ENCODE measurements around the gene CCNJL. TPM values are rescaled to one million over a fixed set of nuclear protein-coding genes. Genes with fewer than 3 reads are reported as not detected.

The CCNJL gene
- polyA plus RNA-seq, 1 donor, result 12.7 TPM

DNA sequence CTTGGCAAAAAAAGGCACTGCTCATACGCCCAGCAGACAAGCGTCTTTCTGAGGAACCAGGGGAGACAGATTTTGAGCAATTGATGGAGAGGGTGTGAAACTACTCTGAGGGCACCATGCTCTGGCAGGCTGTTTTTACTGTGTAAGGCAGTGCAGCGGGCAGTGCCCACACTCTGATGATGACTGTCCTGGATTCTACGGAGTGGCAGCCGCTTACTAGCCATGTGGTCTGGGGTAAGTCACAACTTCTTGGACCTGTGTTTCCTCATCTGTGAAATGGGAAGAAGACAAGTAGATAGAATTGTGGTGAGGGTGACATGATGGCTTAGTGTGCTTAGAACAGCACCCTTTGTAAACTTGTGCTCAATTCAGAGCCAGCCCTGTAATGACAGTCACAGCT, 44.2 kb downstream of the CCNJL start:
- H3K9me3 ChIP-seq (ENCODE audit: control insufficient read depth, low read depth, low read length), result no peaks in the 10 kb centered on the region
- no peak for DNase-seq
- no peaks in the 10 kb centered on the region for H3K27me3 ChIP-seq (ENCODE audit: control insufficient read depth, insufficient read depth, low read length)
- peaks cover 16% of the 10 kb centered on the region for H3K36me3 ChIP-seq (ENCODE audit: control insufficient read depth, insufficient read depth, low read length)
- H3K4me1 ChIP-seq (ENCODE audit: control insufficient read depth, insufficient read depth, low read length), result peaks cover 14% of the 10 kb centered on the region
- WGBS (ENCODE audit: insufficient coverage, low lambda C conversion rate), result 100% methylated on average over 2 of the region's 5 CpGs
- no peak overlapping the region for H3K4me3 ChIP-seq (ENCODE audit: low read length)
- no peak overlapping the region for H3K27ac ChIP-seq (ENCODE audit: low read length)

DNA sequence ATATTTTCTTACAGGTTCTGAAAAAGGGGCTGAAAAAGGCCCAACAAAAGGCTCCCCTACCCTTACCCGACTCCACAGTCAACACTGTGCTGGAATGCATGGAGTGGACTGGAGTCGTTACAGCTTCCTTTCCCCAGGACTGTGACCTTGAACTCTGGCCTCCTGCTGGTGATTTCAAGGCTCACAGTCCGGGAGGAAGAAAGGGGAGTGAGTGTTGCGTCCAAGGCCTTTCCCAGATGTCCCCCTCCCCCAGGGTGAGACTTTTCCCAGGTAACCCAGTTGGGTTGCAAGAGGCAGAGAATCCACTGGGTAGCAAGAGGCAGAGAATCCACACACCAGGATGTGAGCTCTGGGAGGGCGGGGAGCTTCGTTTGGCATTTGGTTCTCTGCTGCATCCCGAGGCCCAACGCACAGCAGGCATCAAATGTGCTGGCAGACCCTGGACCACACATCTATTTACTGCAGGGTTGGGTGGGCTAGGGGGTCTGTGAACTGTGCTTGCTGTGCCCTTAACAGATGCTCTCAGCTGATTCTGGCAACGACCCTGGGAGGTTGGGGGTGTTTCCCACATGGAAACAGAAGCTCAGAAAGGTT, 45.5 kb downstream of the CCNJL start:
- no peak overlapping the region for H3K4me3 ChIP-seq (ENCODE audit: low read length)
- WGBS (ENCODE audit: insufficient coverage, low lambda C conversion rate), result no CpG with 5 or more reads among the region's 9 CpGs
- H3K36me3 ChIP-seq (ENCODE audit: control insufficient read depth, insufficient read depth, low read length), result peaks cover 16% of the 10 kb centered on the region
- no peak overlapping the region for H3K27ac ChIP-seq (ENCODE audit: low read length)
- no peaks in the 10 kb centered on the region for H3K27me3 ChIP-seq (ENCODE audit: control insufficient read depth, insufficient read depth, low read length)
- DNase-seq, result peak in 1 of 2 donors; percentile 47
- peaks cover 24% of the 10 kb centered on the region for H3K4me1 ChIP-seq (ENCODE audit: control insufficient read depth, insufficient read depth, low read length)
- H3K9me3 ChIP-seq (ENCODE audit: control insufficient read depth, low read depth, low read length), result no peaks in the 10 kb centered on the region

DNA sequence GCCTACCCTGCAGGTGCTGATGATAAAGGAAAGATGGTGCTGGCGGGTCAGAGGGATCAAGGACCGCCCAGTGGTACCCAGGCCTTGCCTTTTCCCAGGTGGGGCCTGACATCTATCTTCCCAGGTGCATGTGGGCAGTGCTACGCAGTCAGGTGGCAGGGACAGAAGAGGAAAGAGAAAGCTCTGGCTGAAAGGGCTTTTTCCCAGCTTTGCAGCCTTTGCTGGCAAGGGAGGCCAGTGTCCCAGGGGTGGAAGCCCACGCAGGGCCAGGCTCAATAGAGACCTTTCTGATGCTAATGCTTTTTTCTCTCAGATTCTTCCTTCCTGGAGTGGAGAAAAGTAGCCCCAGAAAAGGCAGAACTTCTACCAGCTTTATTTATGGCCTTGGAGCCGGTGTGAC, 46.3 kb downstream of the CCNJL start:
- Histone ChIP-seq H3K27ac (ENCODE audit: low read length) (no peak overlapping the region), H3K4me3 (ENCODE audit: low read length) (no peak overlapping the region), H3K36me3 (ENCODE audit: control insufficient read depth, insufficient read depth, low read length) (peaks cover 16% of the 10 kb centered on the region), H3K4me1 (ENCODE audit: control insufficient read depth, insufficient read depth, low read length) (peaks cover 31% of the 10 kb centered on the region), H3K9me3 (ENCODE audit: control insufficient read depth, low read depth, low read length) (no peaks in the 10 kb centered on the region), H3K27me3 (ENCODE audit: control insufficient read depth, insufficient read depth, low read length) (no peaks in the 10 kb centered on the region)
- DNase-seq, result no peak
- WGBS (ENCODE audit: insufficient coverage, low lambda C conversion rate), result no CpG with 5 or more reads among the region's 5 CpGs

DNA sequence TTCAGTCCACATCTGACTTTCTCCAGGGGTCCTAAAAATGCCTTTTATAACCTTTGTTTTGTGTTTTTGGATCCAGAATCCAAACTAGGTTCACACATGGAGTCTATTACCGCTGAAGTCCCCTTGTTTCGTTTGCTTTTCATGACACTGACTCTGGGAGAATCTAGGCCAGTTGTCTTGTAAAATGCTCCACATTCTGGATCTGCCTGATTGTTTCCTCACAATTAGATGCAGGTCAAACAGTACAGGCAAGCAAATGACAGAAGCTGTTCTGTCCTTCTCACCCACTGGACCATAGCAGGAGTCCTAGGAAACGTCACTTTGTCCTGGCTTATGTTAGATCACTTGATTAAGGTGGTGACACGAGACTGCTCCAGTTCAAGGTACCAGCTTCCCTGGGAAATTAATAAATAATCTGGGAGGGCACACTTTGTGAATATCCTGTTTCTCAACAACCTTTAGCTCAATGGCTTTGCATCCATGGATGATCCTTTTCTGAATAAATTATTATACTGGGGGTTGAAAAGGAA, 49.0 kb downstream of the CCNJL start:
- peaks cover 13% of the 10 kb centered on the region for H3K36me3 ChIP-seq (ENCODE audit: control insufficient read depth, insufficient read depth, low read length)
- H3K4me1 ChIP-seq (ENCODE audit: control insufficient read depth, insufficient read depth, low read length), result peaks cover 40% of the 10 kb centered on the region
- peak in 1 of 2 donors; percentile 54 for DNase-seq
- WGBS (ENCODE audit: insufficient coverage, low lambda C conversion rate), result no CpG with 5 or more reads among the region's 4 CpGs
- H3K9me3 ChIP-seq (ENCODE audit: control insufficient read depth, low read depth, low read length), result no peaks in the 10 kb centered on the region
- H3K4me3 ChIP-seq (ENCODE audit: low read length), result no peak overlapping the region
- no peaks in the 10 kb centered on the region for H3K27me3 ChIP-seq (ENCODE audit: control insufficient read depth, insufficient read depth, low read length)
- peak overlapping the region; percentile 83 for H3K27ac ChIP-seq (ENCODE audit: low read length)

DNA sequence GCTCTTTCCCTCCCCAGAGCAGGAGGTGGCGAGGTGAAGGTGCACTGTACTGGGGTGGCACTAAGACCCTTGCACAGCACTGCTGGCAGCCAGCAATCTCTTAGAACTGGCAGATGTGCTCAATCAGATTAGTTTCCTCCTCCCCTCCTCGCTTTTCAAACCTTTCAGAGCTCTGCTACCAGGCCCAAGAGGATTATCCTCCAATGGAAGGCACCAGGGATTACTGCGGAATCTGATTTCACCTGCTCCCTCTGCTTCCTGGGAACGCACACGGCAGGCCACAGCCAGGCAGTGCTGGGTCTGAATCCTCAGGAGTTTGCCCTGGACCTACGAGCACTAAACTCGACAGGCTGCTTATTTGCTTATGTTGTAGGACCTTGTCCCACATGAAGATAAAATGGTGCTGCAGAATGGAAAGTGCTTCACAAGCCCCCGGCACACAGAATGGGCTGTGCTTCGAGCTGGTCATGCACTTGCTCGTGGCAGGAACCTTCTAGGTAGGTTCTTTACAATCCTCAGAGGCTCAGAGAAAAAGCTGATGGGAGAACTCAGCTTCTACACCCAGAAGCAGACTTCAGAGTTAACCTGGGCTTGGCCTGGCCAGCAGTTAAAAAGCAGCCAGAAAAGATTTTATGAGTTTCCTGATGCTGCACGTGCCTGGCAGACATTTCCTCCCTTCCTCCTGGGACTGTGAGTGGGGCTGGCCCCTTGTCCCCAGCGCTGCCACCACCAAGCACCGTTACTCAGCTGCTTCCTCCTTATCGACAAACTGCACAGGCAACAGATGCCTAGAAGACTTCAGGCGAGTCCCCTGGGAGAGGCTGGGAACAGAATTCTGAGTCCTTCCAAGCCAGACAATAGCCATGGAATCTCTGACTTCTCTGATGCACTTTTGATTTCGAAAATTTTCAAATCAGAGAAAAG, 50.0 kb downstream of the CCNJL start:
- peak; percentile 70 to 88 for DNase-seq
- Histone ChIP-seq H3K9me3 (ENCODE audit: control insufficient read depth, low read depth, low read length) (no peaks in the 10 kb centered on the region), H3K4me1 (ENCODE audit: control insufficient read depth, insufficient read depth, low read length) (peaks cover 40% of the 10 kb centered on the region), H3K36me3 (ENCODE audit: control insufficient read depth, insufficient read depth, low read length) (peaks cover 15% of the 10 kb centered on the region), H3K27ac (ENCODE audit: low read length) (peak overlapping the region; percentile 83), H3K27me3 (ENCODE audit: control insufficient read depth, insufficient read depth, low read length) (no peaks in the 10 kb centered on the region), H3K4me3 (ENCODE audit: low read length) (no peak overlapping the region)
- no CpG with 5 or more reads among the region's 16 CpGs for WGBS (ENCODE audit: insufficient coverage, low lambda C conversion rate)

DNA sequence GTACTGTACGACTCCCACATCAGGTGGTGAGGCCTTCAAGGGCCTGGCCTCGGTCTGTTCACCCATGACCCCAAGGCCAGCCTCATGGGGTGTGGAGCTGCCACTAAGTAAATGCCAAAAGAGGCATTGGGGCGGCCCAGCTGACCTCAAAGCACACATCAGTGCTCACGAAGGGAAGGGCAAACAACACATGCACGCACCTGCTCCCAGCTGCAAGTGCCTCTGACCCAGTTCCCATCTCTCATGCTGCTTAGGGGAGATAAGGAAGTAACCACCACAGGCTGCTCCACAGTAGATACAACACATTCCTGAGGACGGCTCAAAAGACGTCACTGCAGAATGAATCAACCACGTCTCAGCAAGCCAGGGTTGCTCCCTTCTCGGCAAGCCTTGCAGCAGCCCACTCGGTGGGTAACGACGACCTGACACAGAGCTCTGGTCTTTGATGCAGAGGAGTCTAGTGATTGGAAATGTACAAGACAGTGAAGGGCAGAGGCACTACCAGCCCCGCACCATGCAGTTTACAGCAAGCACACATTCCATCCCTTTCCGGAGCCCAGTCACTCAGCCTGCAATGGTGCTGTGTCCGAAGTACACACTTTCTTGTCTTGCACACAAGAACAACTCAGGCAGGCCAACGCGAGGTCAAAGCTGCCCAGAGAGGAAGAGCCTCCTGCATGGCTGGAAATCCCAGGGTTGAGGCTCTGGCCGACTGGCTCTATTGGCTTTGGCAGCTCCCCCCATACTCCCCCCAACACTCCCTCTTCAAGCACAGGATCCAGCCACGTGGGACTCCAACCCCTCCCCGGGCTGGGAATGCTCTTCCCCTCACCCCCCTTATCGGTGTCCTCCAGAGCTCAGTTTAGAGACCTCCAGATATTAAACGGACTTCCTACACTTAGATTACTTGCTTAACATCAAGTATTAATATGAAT, 51.2 kb downstream of the CCNJL start:
- Histone ChIP-seq H3K4me3 (ENCODE audit: low read length) (no peak overlapping the region), H3K27ac (ENCODE audit: low read length) (peak overlapping the region; percentile 83), H3K9me3 (ENCODE audit: control insufficient read depth, low read depth, low read length) (no peaks in the 10 kb centered on the region), H3K4me1 (ENCODE audit: control insufficient read depth, insufficient read depth, low read length) (peaks cover 40% of the 10 kb centered on the region), H3K36me3 (ENCODE audit: control insufficient read depth, insufficient read depth, low read length) (peaks cover 15% of the 10 kb centered on the region), H3K27me3 (ENCODE audit: control insufficient read depth, insufficient read depth, low read length) (no peaks in the 10 kb centered on the region)
- peak; percentile 92 for DNase-seq
- WGBS (ENCODE audit: insufficient coverage, low lambda C conversion rate), result no CpG with 5 or more reads among the region's 22 CpGs

DNA sequence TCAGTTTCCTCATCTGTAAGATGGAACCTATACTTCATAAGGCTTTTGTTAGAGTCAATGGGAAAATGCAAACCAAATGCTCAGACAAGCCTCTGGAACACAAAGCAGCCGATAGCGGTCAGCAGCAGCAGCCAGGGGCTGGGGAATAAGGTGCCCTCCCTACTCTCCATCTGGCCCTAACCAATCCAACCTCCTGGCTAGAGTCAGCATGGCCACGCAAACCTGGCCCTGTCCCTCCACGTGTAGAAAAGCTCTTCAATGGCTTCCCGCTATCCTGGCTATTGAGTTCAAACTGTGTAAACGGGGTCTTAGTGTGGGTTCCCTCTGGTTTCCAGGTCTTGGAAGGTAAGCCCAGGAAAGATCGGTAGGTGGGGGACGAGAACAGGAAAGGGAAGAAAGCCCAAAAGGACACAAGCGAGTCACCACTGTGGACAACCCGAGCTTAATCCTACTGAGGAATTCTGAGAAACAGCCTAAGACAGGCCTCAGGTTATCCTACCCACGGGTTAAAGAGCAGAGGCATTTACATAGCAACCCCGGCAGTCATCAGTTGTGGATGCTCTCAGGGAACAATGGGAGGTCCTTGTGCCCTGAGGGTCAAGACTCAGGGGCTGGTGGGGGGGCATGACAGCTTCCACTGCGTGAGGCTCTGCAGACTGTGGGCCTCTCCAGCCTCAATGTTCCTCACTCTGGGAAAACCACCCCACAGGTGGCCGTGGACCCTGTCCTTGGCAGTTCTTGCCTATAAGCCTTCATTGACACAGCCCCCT, 52.2 kb downstream of the CCNJL start:
- Histone ChIP-seq H3K4me3 (ENCODE audit: low read length) (no peak overlapping the region), H3K4me1 (ENCODE audit: control insufficient read depth, insufficient read depth, low read length) (peaks cover 40% of the 10 kb centered on the region), H3K9me3 (ENCODE audit: control insufficient read depth, low read depth, low read length) (no peaks in the 10 kb centered on the region), H3K27ac (ENCODE audit: low read length) (peak overlapping the region; percentile 83), H3K36me3 (ENCODE audit: control insufficient read depth, insufficient read depth, low read length) (peaks cover 24% of the 10 kb centered on the region), H3K27me3 (ENCODE audit: control insufficient read depth, insufficient read depth, low read length) (no peaks in the 10 kb centered on the region)
- DNase-seq, result no peak
- WGBS (ENCODE audit: insufficient coverage, low lambda C conversion rate), result no CpG with 5 or more reads among the region's 14 CpGs

DNA sequence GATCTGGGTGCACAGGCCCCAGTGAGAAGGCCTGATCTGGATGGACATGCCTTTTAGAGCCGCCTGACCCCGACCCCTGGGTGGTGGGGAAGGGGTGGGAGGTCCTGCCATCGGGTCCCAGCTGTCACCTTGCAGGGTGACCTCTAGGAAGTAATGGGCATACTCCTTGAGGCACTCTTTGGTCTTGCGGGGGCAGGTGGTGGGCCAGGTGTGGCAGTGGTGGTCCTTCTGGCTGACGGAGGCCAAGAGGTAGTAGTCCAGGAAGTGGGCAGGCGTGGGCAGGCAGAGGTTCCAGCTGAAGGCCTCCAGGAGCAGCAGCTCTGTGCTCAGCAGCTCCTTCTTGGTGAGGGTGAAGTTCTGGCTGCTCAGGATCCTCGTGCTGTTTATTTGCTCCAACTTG, 53.0 kb downstream of the CCNJL start:
- WGBS (ENCODE audit: insufficient coverage, low lambda C conversion rate), result no CpG with 5 or more reads among the region's 7 CpGs
- H3K4me3 ChIP-seq (ENCODE audit: low read length), result no peak overlapping the region
- DNase-seq, result no peak
- no peak overlapping the region for H3K27ac ChIP-seq (ENCODE audit: low read length)
- H3K4me1 ChIP-seq (ENCODE audit: control insufficient read depth, insufficient read depth, low read length), result peaks cover 40% of the 10 kb centered on the region
- H3K27me3 ChIP-seq (ENCODE audit: control insufficient read depth, insufficient read depth, low read length), result no peaks in the 10 kb centered on the region
- H3K36me3 ChIP-seq (ENCODE audit: control insufficient read depth, insufficient read depth, low read length), result peaks cover 29% of the 10 kb centered on the region
- no peaks in the 10 kb centered on the region for H3K9me3 ChIP-seq (ENCODE audit: control insufficient read depth, low read depth, low read length)

DNA sequence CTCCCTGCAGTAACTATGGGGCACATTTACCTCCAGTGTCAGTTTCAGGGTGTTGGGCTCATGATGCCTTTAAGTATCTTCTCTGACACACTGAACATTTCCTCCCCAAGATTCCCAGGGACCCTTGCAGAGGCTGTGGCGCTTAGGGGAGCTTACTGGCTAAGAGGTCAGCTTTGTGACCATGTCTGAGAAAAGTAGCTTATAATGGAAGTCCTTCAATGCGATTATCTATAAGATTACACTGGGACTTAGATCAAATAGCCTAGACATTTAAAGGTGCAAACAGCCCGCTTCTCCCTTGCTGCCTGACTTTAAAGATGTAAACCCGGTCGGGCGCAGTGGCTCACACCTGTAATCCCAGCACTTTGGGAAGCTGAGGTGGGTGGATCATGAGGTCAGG, 57.7 kb downstream of the CCNJL start:
- WGBS (ENCODE audit: insufficient coverage, low lambda C conversion rate), result no CpG with 5 or more reads among the region's 6 CpGs
- H3K9me3 ChIP-seq (ENCODE audit: control insufficient read depth, low read depth, low read length), result no peaks in the 10 kb centered on the region
- no peak for DNase-seq
- H3K4me3 ChIP-seq (ENCODE audit: low read length), result no peak overlapping the region
- H3K4me1 ChIP-seq (ENCODE audit: control insufficient read depth, insufficient read depth, low read length), result no peaks in the 10 kb centered on the region
- no peaks in the 10 kb centered on the region for H3K27me3 ChIP-seq (ENCODE audit: control insufficient read depth, insufficient read depth, low read length)
- peaks cover 56% of the 10 kb centered on the region for H3K36me3 ChIP-seq (ENCODE audit: control insufficient read depth, insufficient read depth, low read length)
- H3K27ac ChIP-seq (ENCODE audit: low read length), result no peak overlapping the region

All from large intestine (tissue), 3 donors.